Activated naive CD8-positive, alpha-beta T cell treated with anti-CD3 and anti-CD28 coated beads for 36 hours (primary cell): Measurements from ENCODE around the gene RHEBL1. TPM values are rescaled to one million over a fixed set of nuclear protein-coding genes. Genes with fewer than 3 reads are reported as not detected.
A peak's percentile ranks its signal among the peaks of the same experiment; 100 is the strongest.

ENCODE experiments used
- DNase-seq: peaks from one replicate; pipeline ENCODE4 v3.0.0; 2021
- H3K27ac Mint-ChIP-seq: one replicate; pipeline ENCODE4 v1.8.0; 2022; ENCODE audit warnings: mild to moderate bottlenecking, moderate library complexity, mixed read lengths
- H3K27me3 Mint-ChIP-seq: one replicate; pipeline ENCODE4 v1.8.0; 2022; ENCODE audit warnings: mild to moderate bottlenecking, mixed read lengths
- H3K36me3 Mint-ChIP-seq: one replicate; pipeline ENCODE4 v1.8.0; 2021; ENCODE audit warnings: mild to moderate bottlenecking, mixed read lengths
- H3K4me1 Mint-ChIP-seq: one replicate; pipeline ENCODE4 v1.8.0; 2021; ENCODE audit warnings: mixed read lengths
- H3K4me3 Mint-ChIP-seq: one replicate; pipeline ENCODE4 v1.8.0; 2022; ENCODE audit warnings: mild to moderate bottlenecking, moderate library complexity, mixed read lengths
- H3K9me3 Mint-ChIP-seq: one replicate; pipeline ENCODE4 v1.8.0; 2022; ENCODE audit warnings: mixed read lengths
- total RNA-seq, 2 experiments: library from RNA; stranded (reverse); gene quantifications; one replicate each; pipeline ENCODE4 v1.2.3, GENCODE V29; 2021

The RHEBL1 gene
- total RNA-seq, 2 experiments from 2014 or later: 11.0 to 13.2 TPM

DNA sequence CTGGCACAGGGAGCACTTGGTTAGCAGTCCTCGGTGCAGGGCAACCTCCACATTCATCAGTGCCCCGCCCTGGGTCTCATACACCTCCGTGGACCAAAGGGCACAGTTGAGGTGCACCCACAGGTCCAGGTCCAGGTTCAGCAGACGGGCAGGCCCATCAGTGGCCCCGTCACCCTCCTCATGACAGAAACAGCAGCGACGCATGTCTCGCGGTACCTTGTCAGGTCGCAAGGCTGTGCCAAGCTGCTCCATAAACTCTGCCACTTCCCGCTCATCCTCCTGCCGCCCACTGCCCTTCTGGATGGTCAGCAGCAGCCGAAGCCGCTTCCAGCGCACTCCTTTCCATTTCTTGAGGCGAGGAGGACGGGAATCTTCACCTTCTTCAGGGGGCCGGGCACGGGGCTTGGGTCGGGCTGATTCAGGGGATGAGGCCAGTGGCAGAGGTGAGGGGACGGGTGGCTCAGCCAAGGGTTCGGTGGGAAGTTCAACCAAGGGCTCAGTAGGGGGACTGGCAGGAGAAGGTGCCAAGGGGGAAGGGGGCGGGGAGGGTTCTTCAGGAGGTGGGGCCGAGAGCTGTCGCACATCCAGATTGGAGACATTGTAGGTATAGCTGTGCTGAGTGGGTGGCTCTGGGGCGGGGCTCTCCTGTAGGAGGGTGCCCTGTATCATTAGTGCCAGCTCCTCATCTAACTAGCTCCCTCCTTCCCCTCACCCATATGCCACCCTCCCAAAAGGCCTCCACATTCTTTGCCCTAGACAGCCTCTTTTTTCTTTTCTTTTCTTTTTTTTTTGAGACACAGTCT, 42.9 kb downstream of the RHEBL1 start:
- no peak overlapping the region for H3K4me3 Mint-ChIP-seq
- peaks cover 12% of the 10 kb centered on the region for H3K36me3 Mint-ChIP-seq
- no peak for DNase-seq
- no peaks in the 10 kb centered on the region for H3K9me3 Mint-ChIP-seq
- no peak overlapping the region for H3K27ac Mint-ChIP-seq
- H3K4me1 Mint-ChIP-seq: peaks cover 5% of the 10 kb centered on the region
- no peaks in the 10 kb centered on the region for H3K27me3 Mint-ChIP-seq

DNA sequence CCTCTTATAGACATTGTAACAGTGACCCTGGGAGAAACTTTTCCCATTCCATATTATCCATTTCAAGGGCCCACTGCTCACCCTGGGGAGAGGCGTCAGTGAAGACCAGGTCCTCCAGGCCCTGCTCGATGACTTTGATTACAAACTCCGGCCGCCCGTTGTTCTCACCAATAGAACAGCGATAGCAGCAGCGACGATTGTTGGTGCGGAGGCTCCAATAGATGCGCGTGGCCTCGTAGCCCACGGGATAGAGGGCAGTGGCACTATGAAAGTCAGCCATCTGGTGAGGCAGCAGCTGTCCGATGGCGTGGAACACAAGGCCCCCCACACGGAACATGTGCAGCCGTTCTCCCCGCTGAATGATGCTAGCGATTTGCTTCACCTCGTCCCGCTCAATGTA, 43.7 kb downstream of the RHEBL1 start:
- no peaks in the 10 kb centered on the region for H3K27me3 Mint-ChIP-seq
- H3K4me3 Mint-ChIP-seq: no peak overlapping the region
- DNase-seq: no peak
- no peak overlapping the region for H3K27ac Mint-ChIP-seq
- peaks cover 5% of the 10 kb centered on the region for H3K4me1 Mint-ChIP-seq
- no peaks in the 10 kb centered on the region for H3K9me3 Mint-ChIP-seq
- H3K36me3 Mint-ChIP-seq: peaks cover 12% of the 10 kb centered on the region

DNA sequence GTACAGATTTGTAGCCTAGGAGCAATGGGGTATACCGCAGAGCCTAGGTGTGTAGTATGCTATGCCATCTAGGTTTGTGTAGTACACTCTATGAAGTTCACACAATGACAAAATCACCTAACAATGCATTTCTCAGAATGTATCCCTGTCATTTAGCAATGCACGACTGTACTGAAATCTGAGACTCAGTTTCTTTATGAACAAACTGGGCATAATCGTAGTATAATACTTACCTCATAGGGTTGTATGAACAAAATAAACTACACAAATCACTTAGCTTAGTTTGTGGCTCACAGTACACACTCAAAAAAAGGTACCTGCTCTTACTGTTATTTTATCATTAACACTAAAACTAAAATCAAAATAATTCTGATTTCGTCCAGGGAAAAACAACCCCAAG, 44.3 kb downstream of the RHEBL1 start:
- no peak overlapping the region for H3K4me3 Mint-ChIP-seq
- peaks cover 12% of the 10 kb centered on the region for H3K36me3 Mint-ChIP-seq
- no peaks in the 10 kb centered on the region for H3K27me3 Mint-ChIP-seq
- H3K27ac Mint-ChIP-seq: no peak overlapping the region
- H3K4me1 Mint-ChIP-seq: peaks cover 5% of the 10 kb centered on the region
- DNase-seq: no peak
- no peaks in the 10 kb centered on the region for H3K9me3 Mint-ChIP-seq

DNA sequence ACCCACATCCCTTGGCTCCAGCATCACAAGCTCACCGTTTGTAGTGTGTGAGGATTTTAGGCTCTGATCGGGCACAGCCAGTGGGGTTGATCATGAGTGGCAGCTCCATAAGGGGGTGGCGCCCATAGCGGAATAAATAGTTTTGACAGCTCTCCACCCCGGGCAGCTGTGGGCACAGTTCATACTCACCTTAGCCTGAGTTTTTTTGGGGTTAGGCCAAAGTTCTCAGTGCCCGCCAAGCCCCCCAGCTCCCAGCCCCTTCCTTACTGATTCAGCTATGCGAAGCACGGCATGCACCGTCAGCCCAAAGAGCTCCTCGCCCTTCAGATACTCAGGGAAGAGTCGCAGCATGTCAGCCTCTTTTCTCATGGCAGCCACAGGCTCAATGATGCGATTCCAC, 45.2 kb downstream of the RHEBL1 start:
- Mint-ChIP-seq H3K27ac (no peak overlapping the region), H3K36me3 (peaks cover 15% of the 10 kb centered on the region), H3K9me3 (no peaks in the 10 kb centered on the region), H3K4me1 (peaks cover 9% of the 10 kb centered on the region), H3K4me3 (no peak overlapping the region), H3K27me3 (no peaks in the 10 kb centered on the region)
- DNase-seq: no peak

GRCh38 chr12:49023812-49024211, 46.0 kb downstream of the RHEBL1 start:
- no peak for DNase-seq
- Mint-ChIP-seq H3K4me3 (no peak overlapping the region), H3K9me3 (no peaks in the 10 kb centered on the region), H3K4me1 (peaks cover 14% of the 10 kb centered on the region), H3K27me3 (no peaks in the 10 kb centered on the region), H3K36me3 (peaks cover 14% of the 10 kb centered on the region), H3K27ac (no peak overlapping the region)

GRCh38 chr12:49022558-49023178, 47.1 kb downstream of the RHEBL1 start:
- Mint-ChIP-seq H3K4me3 (no peak overlapping the region), H3K36me3 (peaks cover 15% of the 10 kb centered on the region), H3K9me3 (no peaks in the 10 kb centered on the region), H3K4me1 (peaks cover 19% of the 10 kb centered on the region), H3K27me3 (no peaks in the 10 kb centered on the region), H3K27ac (no peak overlapping the region)
- DNase-seq: no peak

DNA sequence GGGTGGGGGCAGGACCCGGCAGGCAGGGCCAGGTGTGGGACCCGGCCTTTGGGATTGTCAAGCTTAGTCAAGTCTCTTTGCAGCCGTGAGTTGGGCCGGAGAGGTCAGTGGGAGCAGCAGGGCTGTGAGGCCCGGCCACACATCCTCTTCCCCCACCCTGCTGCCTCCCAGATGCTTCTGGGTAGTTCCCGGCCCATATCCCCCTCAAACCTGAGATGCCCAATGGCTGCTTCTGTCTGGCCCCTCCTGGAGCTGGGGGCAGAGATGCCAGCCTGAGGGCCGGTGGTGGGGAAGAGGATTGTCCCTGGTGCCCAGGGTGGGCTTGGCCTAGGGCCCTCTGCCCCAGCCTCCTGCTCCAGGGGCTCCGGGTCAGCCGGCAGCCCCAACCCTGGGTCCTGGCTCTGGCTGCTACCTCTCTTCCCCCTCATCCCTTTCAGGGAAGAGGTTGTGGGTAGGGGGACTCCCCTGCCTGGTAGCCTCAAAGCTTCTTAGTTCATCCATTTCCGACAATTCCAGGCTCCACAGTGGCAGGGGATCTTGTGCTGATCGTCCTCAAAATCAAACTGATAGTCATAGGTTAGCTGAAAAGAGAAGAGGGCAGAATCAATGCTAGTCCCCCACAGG, 48.4 kb downstream of the RHEBL1 start:
- Mint-ChIP-seq H3K9me3 (no peaks in the 10 kb centered on the region), H3K4me3 (no peak overlapping the region), H3K27ac (no peak overlapping the region), H3K27me3 (no peaks in the 10 kb centered on the region), H3K36me3 (peaks cover 26% of the 10 kb centered on the region), H3K4me1 (peaks cover 29% of the 10 kb centered on the region)
- DNase-seq: no peak

GRCh38 chr12:49020441-49020840, 49.3 kb downstream of the RHEBL1 start:
- H3K4me1 Mint-ChIP-seq: peaks cover 31% of the 10 kb centered on the region
- no peak overlapping the region for H3K4me3 Mint-ChIP-seq
- peaks cover 33% of the 10 kb centered on the region for H3K36me3 Mint-ChIP-seq
- no peak overlapping the region for H3K27ac Mint-ChIP-seq
- no peaks in the 10 kb centered on the region for H3K27me3 Mint-ChIP-seq
- no peak for DNase-seq
- H3K9me3 Mint-ChIP-seq: no peaks in the 10 kb centered on the region

DNA sequence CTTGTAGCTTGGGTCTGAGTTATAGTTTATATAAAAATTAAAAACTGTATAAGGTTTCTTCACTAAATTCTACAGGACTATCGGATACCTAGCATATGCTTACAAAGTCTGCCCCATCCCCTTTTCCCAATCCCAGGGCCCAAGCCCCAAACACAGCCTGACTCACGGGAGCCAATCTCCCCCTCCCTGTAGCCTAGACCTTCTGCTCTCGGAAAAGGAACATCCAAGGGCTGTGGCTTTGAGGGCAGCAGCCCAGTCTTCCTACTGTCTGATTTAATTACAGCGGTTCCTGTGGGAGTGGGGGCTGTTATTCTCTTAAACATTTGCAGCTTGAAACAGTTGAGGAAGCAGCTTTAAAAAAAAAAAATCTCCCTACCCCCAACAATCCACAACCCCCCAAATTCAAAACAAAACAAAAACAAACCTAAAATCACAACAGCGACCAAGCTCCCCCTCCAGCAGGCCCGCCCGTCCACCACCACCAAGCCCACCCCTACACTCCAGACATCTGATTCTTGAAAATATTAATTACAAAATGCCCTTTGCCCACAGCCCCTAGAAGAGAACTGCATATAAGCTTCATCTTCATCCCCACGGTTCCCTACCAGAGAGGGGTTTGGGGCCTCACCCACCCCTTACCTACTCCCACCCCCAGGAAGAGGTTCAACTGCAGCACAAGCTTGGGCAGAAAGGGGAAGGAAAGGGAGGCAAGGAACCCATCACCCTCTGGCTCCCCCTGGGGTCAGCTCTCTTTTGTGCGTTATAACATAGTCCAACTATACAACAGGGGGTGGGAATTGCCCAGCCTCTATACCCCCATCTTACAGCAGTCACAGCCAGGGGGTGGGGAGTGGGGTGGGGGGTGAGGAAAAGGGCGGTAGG, 50.1 kb downstream of the RHEBL1 start:
- peaks cover 35% of the 10 kb centered on the region for H3K36me3 Mint-ChIP-seq
- peak; percentile 45 for DNase-seq
- H3K27ac Mint-ChIP-seq: peak overlapping the region; percentile 96
- no peaks in the 10 kb centered on the region for H3K9me3 Mint-ChIP-seq
- no peaks in the 10 kb centered on the region for H3K27me3 Mint-ChIP-seq
- H3K4me3 Mint-ChIP-seq: peak overlapping the region; percentile 73
- peaks cover 35% of the 10 kb centered on the region for H3K4me1 Mint-ChIP-seq

- Mint-ChIP-seq H3K36me3 (peaks cover 33% of the 10 kb centered on the region), H3K4me1 (peaks cover 39% of the 10 kb centered on the region), H3K27me3 (no peaks in the 10 kb centered on the region), H3K27ac (peak overlapping the region; percentile 96), H3K9me3 (no peaks in the 10 kb centered on the region), H3K4me3 (peak overlapping the region; percentile 94)
- DNase-seq: no peak
These were observed 50.7 kb downstream of the RHEBL1 start for GRCh38 chr12:49019120-49019430.

DNA sequence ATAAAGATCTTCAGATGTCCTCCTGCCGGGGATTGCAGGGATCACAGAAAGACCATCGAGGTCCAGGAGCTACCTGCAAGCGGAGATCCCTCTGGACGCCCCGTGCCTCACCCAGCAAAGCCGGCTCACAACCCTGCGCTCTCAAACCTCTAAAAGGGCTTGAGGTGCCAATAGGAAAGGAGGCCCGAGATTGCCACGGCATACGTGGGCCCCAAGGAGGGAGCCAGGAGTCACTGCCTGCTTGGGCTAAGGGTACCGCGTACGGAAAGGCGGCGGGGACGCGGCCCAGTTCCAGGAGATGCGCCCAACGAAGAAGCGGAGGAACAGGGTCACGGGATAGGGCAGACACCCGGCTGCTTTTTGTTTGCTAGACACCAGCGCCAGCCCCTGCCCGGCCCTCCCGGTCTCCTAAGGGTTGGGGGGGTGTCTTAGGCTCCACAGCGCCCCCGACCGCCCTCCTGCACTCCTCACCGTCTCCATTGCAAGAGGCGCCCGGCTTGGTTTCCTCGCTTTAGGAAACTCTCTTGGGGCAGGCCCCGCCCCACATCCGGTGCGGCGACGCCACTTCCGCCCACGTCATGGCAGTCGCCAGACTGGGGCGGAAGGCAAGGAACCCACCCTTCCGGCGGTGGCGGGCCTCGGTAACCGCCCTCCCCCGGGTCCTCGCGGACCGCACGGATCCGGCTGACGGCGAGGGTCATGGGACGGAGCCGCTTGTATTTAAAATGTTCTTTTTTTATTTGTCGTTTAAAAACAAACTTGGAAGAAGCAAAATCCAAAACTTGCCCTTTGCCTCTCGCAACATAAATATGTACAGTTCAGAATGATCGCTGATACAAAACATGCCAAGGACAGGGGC, 51.3 kb downstream of the RHEBL1 start, which contains the start of gene PRKAG1:
TSS of gene PRKAG1 (minus strand) at position 516 of the 859 bp plus-strand sequence. CDS start at position 480, 36 bp downstream.
- H3K9me3 Mint-ChIP-seq: no peaks in the 10 kb centered on the region
- peaks cover 33% of the 10 kb centered on the region for H3K36me3 Mint-ChIP-seq
- H3K4me1 Mint-ChIP-seq: peaks cover 39% of the 10 kb centered on the region
- peak within 1 kb of the TSS; percentile 96 for H3K27ac Mint-ChIP-seq
- peak within 1 kb of the TSS; percentile 94 for H3K4me3 Mint-ChIP-seq
- peak; percentile 97 for DNase-seq
- H3K27me3 Mint-ChIP-seq: no peaks in the 10 kb centered on the region

DNA sequence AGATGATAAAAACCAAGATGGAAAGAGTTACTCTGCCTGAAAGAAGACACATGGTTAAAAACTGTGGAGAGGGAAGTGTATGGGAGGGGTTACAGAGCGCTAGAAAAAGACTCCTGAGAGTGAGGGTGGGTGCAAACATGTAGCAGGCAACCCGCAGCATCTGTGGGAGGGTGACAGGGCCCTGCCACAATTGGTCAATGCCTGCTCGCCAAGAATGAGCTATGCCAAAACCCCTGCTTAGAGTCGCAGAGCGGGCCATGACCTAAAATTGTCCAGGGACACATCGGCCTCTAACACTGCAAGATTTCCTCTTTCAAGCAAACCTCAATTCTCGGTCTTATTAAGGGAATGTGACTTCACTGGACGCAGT, 51.9 kb downstream of the RHEBL1 start:
- H3K4me3 Mint-ChIP-seq: peak overlapping the region; percentile 94
- peaks cover 39% of the 10 kb centered on the region for H3K4me1 Mint-ChIP-seq
- H3K36me3 Mint-ChIP-seq: peaks cover 38% of the 10 kb centered on the region
- H3K27me3 Mint-ChIP-seq: no peaks in the 10 kb centered on the region
- H3K9me3 Mint-ChIP-seq: no peaks in the 10 kb centered on the region
- DNase-seq: peak; percentile 57
- H3K27ac Mint-ChIP-seq: peak overlapping the region; percentile 96

DNA sequence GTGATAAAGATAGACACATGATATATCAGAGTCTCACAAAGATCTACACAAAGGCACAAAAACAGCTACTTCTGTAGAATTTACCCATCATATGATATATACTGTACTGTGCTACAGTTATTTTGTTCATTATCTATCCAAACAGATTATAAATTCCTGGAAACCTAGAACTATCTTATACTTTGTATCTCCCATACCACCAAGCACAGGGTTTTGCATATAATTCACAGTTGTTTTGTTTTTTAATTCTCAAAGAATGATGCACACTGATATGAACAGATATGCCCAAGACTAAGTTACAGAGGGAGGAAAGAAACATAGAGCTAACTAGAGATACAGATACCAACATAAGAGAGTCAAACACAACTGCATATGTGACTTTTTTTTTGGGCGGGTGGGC, 54.6 kb downstream of the RHEBL1 start:
- Mint-ChIP-seq H3K27ac (no peak overlapping the region), H3K36me3 (peaks cover 50% of the 10 kb centered on the region), H3K4me3 (no peak overlapping the region), H3K9me3 (no peaks in the 10 kb centered on the region), H3K27me3 (no peaks in the 10 kb centered on the region), H3K4me1 (peaks cover 39% of the 10 kb centered on the region)
- no peak for DNase-seq
